H9 (cell line): Measurements from ENCODE around the gene FUT2. TPM values are rescaled to one million over a fixed set of nuclear protein-coding genes. Genes with fewer than 3 reads are reported as not detected.
A peak's percentile ranks its signal among the peaks of the same experiment; 100 is the strongest.

Experiments
- DNase-seq: peaks from one replicate; pipeline ENCODE4 v3.0.0-alpha.2; 2017
- H2AFZ ChIP-seq: one replicate; pipeline ENCODE4 v1.6.1; 2013; ENCODE audit warnings: mild to moderate bottlenecking, low read length, control low read depth, moderate library complexity
- H2AK5ac ChIP-seq: 2 replicates; pipeline ENCODE4 v1.6.1; 2013; ENCODE audit warnings: low read length, control low read depth, mixed read lengths; ENCODE audit not compliant: insufficient read length
- H2BK120ac ChIP-seq: one replicate; pipeline ENCODE4 v1.6.1; 2013; ENCODE audit warnings: low read depth, mild to moderate bottlenecking, low read length, control low read depth, inconsistent platforms; ENCODE audit not compliant: poor library complexity, severe bottlenecking
- H2BK12ac ChIP-seq: 2 replicates; pipeline ENCODE4 v1.6.1; 2013; ENCODE audit warnings: low read length, control low read depth, mixed read lengths, low read depth; ENCODE audit not compliant: insufficient read length
- H2BK15ac ChIP-seq: 2 replicates; pipeline ENCODE4 v1.6.1; 2013; ENCODE audit warnings: low read depth, low read length, control low read depth
- H2BK20ac ChIP-seq: one replicate; pipeline ENCODE4 v1.6.1; 2013; ENCODE audit warnings: low read depth, mild to moderate bottlenecking, low read length, control low read depth, inconsistent platforms; ENCODE audit not compliant: poor library complexity, severe bottlenecking
- H2BK5ac ChIP-seq: 2 replicates; pipeline ENCODE4 v1.6.1; 2013; ENCODE audit warnings: low read length, control low read depth, mixed read lengths; ENCODE audit not compliant: insufficient read length
- H3K14ac ChIP-seq: 2 replicates; pipeline ENCODE4 v1.6.1; 2013; ENCODE audit warnings: low read length, control low read depth; ENCODE audit not compliant: insufficient read depth
- H3K18ac ChIP-seq: 2 replicates; pipeline ENCODE4 v1.6.1; 2013; ENCODE audit warnings: low read depth, mild to moderate bottlenecking, mixed read lengths, low read length, control low read depth; ENCODE audit not compliant: insufficient read length
- H3K23ac ChIP-seq: 2 replicates; pipeline ENCODE4 v1.6.1; 2013; ENCODE audit warnings: low read length, control low read depth, mixed read lengths, low read depth; ENCODE audit not compliant: insufficient read length
- H3K23me2 ChIP-seq: 2 replicates; pipeline ENCODE4 v1.6.1; 2013; ENCODE audit warnings: low read depth, mild to moderate bottlenecking, mixed read lengths, low read length, control low read depth; ENCODE audit not compliant: insufficient read length, poor library complexity, severe bottlenecking
- H3K27ac ChIP-seq: 2 replicates; pipeline ENCODE4 v1.5.1; 2013; ENCODE audit warnings: low read length, control low read depth, mixed read lengths, low read depth; ENCODE audit not compliant: insufficient read length
- H3K27me3 ChIP-seq: 2 replicates; pipeline ENCODE4 v1.6.1; 2013; ENCODE audit warnings: low read length, control low read depth, inconsistent platforms; ENCODE audit not compliant: insufficient read depth
- H3K4ac ChIP-seq: 2 replicates; pipeline ENCODE4 v1.6.1; 2013; ENCODE audit warnings: low read depth, mild to moderate bottlenecking, control low read depth, inconsistent platforms, low read length, moderate library complexity
- H3K4me1 ChIP-seq: 2 replicates; pipeline ENCODE4 v1.6.1; 2013; ENCODE audit warnings: low read length, control low read depth, inconsistent platforms; ENCODE audit not compliant: insufficient read depth
- H3K4me2 ChIP-seq: 2 replicates; pipeline ENCODE4 v1.6.1; 2013; ENCODE audit warnings: low read length, control low read depth, mixed read lengths; ENCODE audit not compliant: insufficient read length, insufficient read depth
- H3K56ac ChIP-seq: 2 replicates; pipeline ENCODE4 v1.6.1; 2013; ENCODE audit warnings: low read depth, mild to moderate bottlenecking, mixed read lengths, low read length, control low read depth; ENCODE audit not compliant: insufficient read length
- H3K79me1 ChIP-seq: 2 replicates; pipeline ENCODE4 v1.6.1; 2013; ENCODE audit warnings: low read depth, mild to moderate bottlenecking, moderate library complexity, low read length, control low read depth, inconsistent platforms; ENCODE audit not compliant: insufficient read depth, poor library complexity, severe bottlenecking
- H3K79me2 ChIP-seq: 2 replicates; pipeline ENCODE4 v1.6.1; 2013; ENCODE audit warnings: low read length, control low read depth, inconsistent platforms; ENCODE audit not compliant: insufficient read depth
- H3K9ac ChIP-seq: 2 replicates; pipeline ENCODE4 v1.6.1; 2013; ENCODE audit warnings: low read length, control low read depth, mixed read lengths; ENCODE audit not compliant: insufficient read length; ENCODE audit errors: extremely low read depth
- H3K9me3 ChIP-seq: one replicate; pipeline ENCODE4 v1.6.1; 2013; ENCODE audit warnings: low read depth, low read length, inconsistent platforms; ENCODE audit not compliant: control insufficient read depth
- H3T11ph ChIP-seq: one replicate; pipeline ENCODE4 v1.6.1; 2013; ENCODE audit warnings: mild to moderate bottlenecking, low read length, control low read depth, inconsistent platforms
- H4K20me1 ChIP-seq: one replicate; pipeline ENCODE4 v1.6.1; 2013; ENCODE audit not compliant: control insufficient read depth, insufficient read length, insufficient read depth
- H4K5ac ChIP-seq: 2 replicates; pipeline ENCODE4 v1.6.1; 2013; ENCODE audit warnings: low read depth, mild to moderate bottlenecking, mixed read lengths, low read length, control low read depth; ENCODE audit not compliant: insufficient read length
- H4K8ac ChIP-seq: replicated peaks from 2 replicates; pipeline ENCODE4 v1.6.1; 2013; ENCODE audit warnings: low read length, control low read depth, mixed read lengths, low read depth; ENCODE audit not compliant: insufficient read length
- H4K91ac ChIP-seq: 2 replicates; pipeline ENCODE4 v1.6.1; 2013; ENCODE audit warnings: low read depth, mild to moderate bottlenecking, moderate library complexity, mixed read lengths, low read length, control low read depth; ENCODE audit not compliant: insufficient read length
- H3K27ac Mint-ChIP-seq, 3 experiments: 2 replicates in 2 of 3; 3 replicates in 1 of 3; pipeline ENCODE4 v1.8.0; 2020 to 2021; ENCODE audit warnings: mixed read lengths in 3 of 3, mild to moderate bottlenecking in 1 of 3, moderate library complexity in 1 of 3
- H3K27me3 Mint-ChIP-seq: 2 replicates; pipeline ENCODE4 v1.8.0; 2021; ENCODE audit warnings: low read depth, mild to moderate bottlenecking, moderate library complexity, mixed read lengths
- H3K36me3 Mint-ChIP-seq, 3 experiments: 2 replicates in 2 of 3; 3 replicates in 1 of 3; pipeline ENCODE4 v1.8.0; 2020 to 2021; ENCODE audit warnings: low read depth in 3 of 3, mixed read lengths in 3 of 3; ENCODE audit not compliant: insufficient read depth in 1 of 3
- H3K4me1 Mint-ChIP-seq, 2 experiments: 2 replicates each; pipeline ENCODE4 v1.8.0; 2020; ENCODE audit warnings: mixed read lengths in 2 of 2
- H3K4me3 Mint-ChIP-seq, 2 experiments: 2 replicates in 1 of 2; 3 replicates in 1 of 2; pipeline ENCODE4 v1.8.0; 2020 to 2021; ENCODE audit warnings: mild to moderate bottlenecking in 2 of 2, mixed read lengths in 2 of 2, moderate library complexity in 1 of 2
- H3K9me3 Mint-ChIP-seq, 2 experiments: 2 replicates in 1 of 2; 3 replicates in 1 of 2; pipeline ENCODE4 v1.8.0; 2020; ENCODE audit warnings: mild to moderate bottlenecking in 2 of 2, mixed read lengths in 2 of 2, moderate library complexity in 1 of 2
- CTCF ChIP-seq: fragments of 200-600 bp; sonication (generic); conservative IDR thresholded peaks from 3 replicates; pipeline ENCODE4 v1.8.0; 2021; ENCODE audit warnings: antibody characterized with exemption, mild to moderate bottlenecking
- WGBS: extraction: QIAGEN DNeasy Blood & Tissue Kit; methylation state at CpG from one replicate; pipeline ENCODE4 v1.1.7; 2013; ENCODE audit warnings: missing lambda C conversion rate, low lambda C conversion rate, mixed read lengths; ENCODE audit not compliant: insufficient read length; ENCODE audit errors: extremely low coverage; 5-methylcytosine and 5-hydroxymethylcytosine counted together
- total RNA-seq: library from RNA; stranded (reverse); gene quantifications from 2 replicates; pipeline ENCODE4 v1.2.1, GENCODE V29; 2021

The FUT2 gene
- total RNA-seq, 1 experiment from 2014 or later, result 11.4 TPM

DNA sequence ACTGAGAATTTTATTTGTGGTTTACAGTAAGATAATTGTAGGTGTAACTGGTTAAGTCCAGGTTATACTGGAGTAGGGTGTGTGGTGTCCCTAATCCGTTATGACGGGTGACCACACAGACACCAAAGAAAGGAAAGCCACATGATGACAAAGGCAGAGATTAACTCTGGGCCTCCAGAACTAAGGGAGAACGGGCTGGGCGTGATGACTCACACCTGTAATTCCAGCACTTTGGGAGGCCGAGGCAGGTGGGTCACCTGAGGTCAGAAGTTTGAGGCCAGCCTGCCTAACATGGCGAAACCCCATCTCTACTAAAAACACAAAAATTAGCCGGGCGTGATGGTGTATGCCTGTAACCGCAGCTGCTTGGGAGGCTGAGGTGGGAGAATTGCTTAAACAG lies 10.2 kb upstream of the FUT2 start:
- WGBS, result no CpG with 5 or more reads among the region's 9 CpGs
- Histone ChIP-seq H2BK120ac (no peak overlapping the region), H4K20me1 (no peaks in the 10 kb centered on the region), H3K9me3 (no peaks in the 10 kb centered on the region), H3K27ac (no peak overlapping the region), H3K27me3 (no peaks in the 10 kb centered on the region; the same call in 1 of the 2 replicates), H2BK20ac (no peak overlapping the region), H3K4me1 (no peaks in the 10 kb centered on the region), H4K5ac (no peak overlapping the region), H3K14ac (no peak overlapping the region), H4K8ac (no peak overlapping the region), H2BK5ac (no peak overlapping the region), H2BK15ac (no peak overlapping the region), H3K4ac (no peak overlapping the region), H3K23ac (no peak overlapping the region), H2AFZ (no peak overlapping the region), H3K79me1 (no peaks in the 10 kb centered on the region), H2BK12ac (no peak overlapping the region), H3K9ac (no peak overlapping the region), H3K18ac (no peak overlapping the region), H3K56ac (no peak overlapping the region), H2AK5ac (no peak overlapping the region), H3T11ph (no peak overlapping the region), H3K4me2 (no peak overlapping the region), H4K91ac (no peak overlapping the region), H3K79me2 (no peaks in the 10 kb centered on the region), H3K23me2 (no peaks in the 10 kb centered on the region)
- TF ChIP-seq CTCF, result no peak
- H3K4me1 Mint-ChIP-seq, result peaks cover 3 to 9% of the 10 kb centered on the region in 2 experiments
- no peaks in the 10 kb centered on the region; a peak in 1 of 7 replicates for H3K36me3 Mint-ChIP-seq
- H3K4me3 Mint-ChIP-seq, result no peak overlapping the region
- 0 out of 7 replicates have a peak overlapping the region, but pooled peaks of 1 of the 3 experiments have one; percentile 20 for H3K27ac Mint-ChIP-seq
- peaks cover 5% of the 10 kb centered on the region for H3K27me3 Mint-ChIP-seq
- H3K9me3 Mint-ChIP-seq, result no peaks in the 10 kb centered on the region
- no peak for DNase-seq
